Transverse colon (tissue), 4 donors: ENCODE measurements around the gene OVAAL.

Source experiments
- POLR2AphosphoS5 ChIP-seq, 3 donors: sonication (generic); formaldehyde crosslinking; IDR thresholded peaks; one replicate each; pipeline ENCODE4 v1.6.1; 2016; ENCODE audit warnings: antibody characterized with exemption in 3 of 3
- TF ChIP-seq, protein P1 (sequence below), 5 experiments: fragments of 200-600 bp in 3 of 5; fragments of 450-650 bp in 2 of 5; sonication (generic) in 3 of 5; IDR thresholded peaks; 1 replicate in 2 of 5; 2 replicates in 3 of 5; pipeline ENCODE4 v1.5.1; 2016 to 2017; ENCODE audit warnings: antibody characterized with exemption in 5 of 5, inconsistent platforms in 3 of 5, mild to moderate bottlenecking in 2 of 5, moderate library complexity in 1 of 5

GRCh38 chr1:180550241-180550640 lies 8.5 kb upstream of the OVAAL start:
- TF ChIP-seq, protein P1, sequence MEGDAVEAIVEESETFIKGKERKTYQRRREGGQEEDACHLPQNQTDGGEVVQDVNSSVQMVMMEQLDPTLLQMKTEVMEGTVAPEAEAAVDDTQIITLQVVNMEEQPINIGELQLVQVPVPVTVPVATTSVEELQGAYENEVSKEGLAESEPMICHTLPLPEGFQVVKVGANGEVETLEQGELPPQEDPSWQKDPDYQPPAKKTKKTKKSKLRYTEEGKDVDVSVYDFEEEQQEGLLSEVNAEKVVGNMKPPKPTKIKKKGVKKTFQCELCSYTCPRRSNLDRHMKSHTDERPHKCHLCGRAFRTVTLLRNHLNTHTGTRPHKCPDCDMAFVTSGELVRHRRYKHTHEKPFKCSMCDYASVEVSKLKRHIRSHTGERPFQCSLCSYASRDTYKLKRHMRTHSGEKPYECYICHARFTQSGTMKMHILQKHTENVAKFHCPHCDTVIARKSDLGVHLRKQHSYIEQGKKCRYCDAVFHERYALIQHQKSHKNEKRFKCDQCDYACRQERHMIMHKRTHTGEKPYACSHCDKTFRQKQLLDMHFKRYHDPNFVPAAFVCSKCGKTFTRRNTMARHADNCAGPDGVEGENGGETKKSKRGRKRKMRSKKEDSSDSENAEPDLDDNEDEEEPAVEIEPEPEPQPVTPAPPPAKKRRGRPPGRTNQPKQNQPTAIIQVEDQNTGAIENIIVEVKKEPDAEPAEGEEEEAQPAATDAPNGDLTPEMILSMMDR (IDR thresholded peaks at IDR 0.05), result no peak
- no peak for TF ChIP-seq POLR2AphosphoS5 (IDR thresholded peaks at IDR 0.05)
